ENCODE data around the gene WSB2.

The WSB2 gene

GRCh38 chr12:117986705-117987469, 74.1 kb downstream of the WSB2 start:
- no peak for DNase-seq (ENCODE audit: low spot score)

DNA sequence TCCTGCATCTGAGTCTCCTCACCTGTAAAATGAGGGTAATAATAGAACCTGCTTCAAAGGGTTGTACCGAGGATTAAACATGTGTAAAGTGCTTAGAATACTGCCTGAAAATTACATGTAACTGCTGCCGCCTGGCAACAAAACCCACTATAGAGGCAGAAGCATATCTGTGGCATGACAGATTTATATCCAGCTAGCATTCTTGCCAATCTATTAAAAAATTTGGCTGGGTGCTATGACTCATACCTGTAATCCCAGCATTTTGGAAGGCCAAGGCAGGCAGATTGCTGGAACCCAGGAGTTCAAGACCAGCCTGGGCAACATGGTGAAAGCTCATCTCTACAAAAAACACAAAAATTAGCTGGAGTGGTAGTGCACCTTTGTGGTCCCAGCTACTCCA, 75.8 kb downstream of the WSB2 start:
- DNase-seq (ENCODE audit: low spot score), result no peak
